ENCODE results near the gene SHROOM3.

DNA sequence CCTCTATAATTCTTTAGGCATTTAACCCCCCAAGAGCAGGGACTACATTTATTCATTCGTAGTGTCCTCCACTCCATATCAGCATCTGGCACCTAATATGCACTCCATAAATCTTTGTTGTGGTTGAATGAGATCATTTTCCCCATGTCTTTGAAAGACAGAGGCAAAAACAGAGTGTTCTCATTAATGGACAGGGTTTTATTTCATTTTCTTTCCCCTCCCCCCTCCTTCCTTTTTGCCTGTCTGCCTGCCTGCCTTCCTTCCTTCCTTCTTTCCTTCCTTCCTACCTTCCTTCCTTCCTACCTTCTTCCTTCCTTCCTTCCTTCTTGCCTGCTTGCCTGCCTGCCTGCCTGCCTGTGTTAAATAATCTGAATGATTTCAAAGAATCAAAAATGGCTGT lies 83.2 kb downstream of the SHROOM3 start:
- TF ChIP-seq EZH2 (IDR thresholded peaks at IDR 0.05; ENCODE audit: low read depth, unreplicated experiment), result no peak
- TF ChIP-seq, protein P1, sequence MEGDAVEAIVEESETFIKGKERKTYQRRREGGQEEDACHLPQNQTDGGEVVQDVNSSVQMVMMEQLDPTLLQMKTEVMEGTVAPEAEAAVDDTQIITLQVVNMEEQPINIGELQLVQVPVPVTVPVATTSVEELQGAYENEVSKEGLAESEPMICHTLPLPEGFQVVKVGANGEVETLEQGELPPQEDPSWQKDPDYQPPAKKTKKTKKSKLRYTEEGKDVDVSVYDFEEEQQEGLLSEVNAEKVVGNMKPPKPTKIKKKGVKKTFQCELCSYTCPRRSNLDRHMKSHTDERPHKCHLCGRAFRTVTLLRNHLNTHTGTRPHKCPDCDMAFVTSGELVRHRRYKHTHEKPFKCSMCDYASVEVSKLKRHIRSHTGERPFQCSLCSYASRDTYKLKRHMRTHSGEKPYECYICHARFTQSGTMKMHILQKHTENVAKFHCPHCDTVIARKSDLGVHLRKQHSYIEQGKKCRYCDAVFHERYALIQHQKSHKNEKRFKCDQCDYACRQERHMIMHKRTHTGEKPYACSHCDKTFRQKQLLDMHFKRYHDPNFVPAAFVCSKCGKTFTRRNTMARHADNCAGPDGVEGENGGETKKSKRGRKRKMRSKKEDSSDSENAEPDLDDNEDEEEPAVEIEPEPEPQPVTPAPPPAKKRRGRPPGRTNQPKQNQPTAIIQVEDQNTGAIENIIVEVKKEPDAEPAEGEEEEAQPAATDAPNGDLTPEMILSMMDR (conservative IDR thresholded peaks at IDR 0.05; ENCODE audit: low read depth in 2 of 2), result no peak
- no peak for TF ChIP-seq JUNB (IDR thresholded peaks at IDR 0.05; ENCODE audit: unreplicated experiment)
- TF ChIP-seq EZH2phosphoT487 (IDR thresholded peaks at IDR 0.05; ENCODE audit: unreplicated experiment), result no peak
- TF ChIP-seq POLR2AphosphoS5 (IDR thresholded peaks at IDR 0.05; ENCODE audit: low read depth), result no peak
- TF ChIP-seq, protein P2, sequence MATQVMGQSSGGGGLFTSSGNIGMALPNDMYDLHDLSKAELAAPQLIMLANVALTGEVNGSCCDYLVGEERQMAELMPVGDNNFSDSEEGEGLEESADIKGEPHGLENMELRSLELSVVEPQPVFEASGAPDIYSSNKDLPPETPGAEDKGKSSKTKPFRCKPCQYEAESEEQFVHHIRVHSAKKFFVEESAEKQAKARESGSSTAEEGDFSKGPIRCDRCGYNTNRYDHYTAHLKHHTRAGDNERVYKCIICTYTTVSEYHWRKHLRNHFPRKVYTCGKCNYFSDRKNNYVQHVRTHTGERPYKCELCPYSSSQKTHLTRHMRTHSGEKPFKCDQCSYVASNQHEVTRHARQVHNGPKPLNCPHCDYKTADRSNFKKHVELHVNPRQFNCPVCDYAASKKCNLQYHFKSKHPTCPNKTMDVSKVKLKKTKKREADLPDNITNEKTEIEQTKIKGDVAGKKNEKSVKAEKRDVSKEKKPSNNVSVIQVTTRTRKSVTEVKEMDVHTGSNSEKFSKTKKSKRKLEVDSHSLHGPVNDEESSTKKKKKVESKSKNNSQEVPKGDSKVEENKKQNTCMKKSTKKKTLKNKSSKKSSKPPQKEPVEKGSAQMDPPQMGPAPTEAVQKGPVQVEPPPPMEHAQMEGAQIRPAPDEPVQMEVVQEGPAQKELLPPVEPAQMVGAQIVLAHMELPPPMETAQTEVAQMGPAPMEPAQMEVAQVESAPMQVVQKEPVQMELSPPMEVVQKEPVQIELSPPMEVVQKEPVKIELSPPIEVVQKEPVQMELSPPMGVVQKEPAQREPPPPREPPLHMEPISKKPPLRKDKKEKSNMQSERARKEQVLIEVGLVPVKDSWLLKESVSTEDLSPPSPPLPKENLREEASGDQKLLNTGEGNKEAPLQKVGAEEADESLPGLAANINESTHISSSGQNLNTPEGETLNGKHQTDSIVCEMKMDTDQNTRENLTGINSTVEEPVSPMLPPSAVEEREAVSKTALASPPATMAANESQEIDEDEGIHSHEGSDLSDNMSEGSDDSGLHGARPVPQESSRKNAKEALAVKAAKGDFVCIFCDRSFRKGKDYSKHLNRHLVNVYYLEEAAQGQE (IDR thresholded peaks at IDR 0.05; ENCODE audit: unreplicated experiment), result no peak
- TF ChIP-seq STAT1 (IDR thresholded peaks at IDR 0.05; ENCODE audit: unreplicated experiment), result no peak

All from GM23338 (cell line).